Osteoblast (primary cell): ENCODE results near the gene GANAB. TPM values are rescaled to one million over a fixed set of nuclear protein-coding genes. Genes with fewer than 3 reads are reported as not detected.
A peak's percentile ranks its signal among the peaks of the same experiment; 100 is the strongest.

Source experiments
- DNase-seq: peaks from one replicate; pipeline ENCODE4 v3.0.0; 2011; ENCODE audit warnings: low spot score, mixed read lengths; ENCODE audit not compliant: insufficient read length; ENCODE audit errors: missing footprints
- H2AFZ ChIP-seq: 2 replicates; pipeline ENCODE4 v1.6.0; 2011; ENCODE audit warnings: mild to moderate bottlenecking, low read length
- H3K27ac ChIP-seq: 2 replicates; pipeline ENCODE4 v1.5.1; 2011; ENCODE audit warnings: mild to moderate bottlenecking, low read depth, low read length, moderate library complexity
- H3K27me3 ChIP-seq: 2 replicates; pipeline ENCODE4 v1.6.0; 2012; ENCODE audit warnings: mild to moderate bottlenecking, control low read depth, inconsistent platforms, low read length, moderate library complexity; ENCODE audit not compliant: insufficient read depth
- H3K36me3 ChIP-seq: 2 replicates; pipeline ENCODE4 v1.5.1; 2011; ENCODE audit warnings: mild to moderate bottlenecking, low read length, control low read depth, moderate library complexity; ENCODE audit not compliant: insufficient read depth
- H3K4me1 ChIP-seq: 2 replicates; pipeline ENCODE4 v1.5.1; 2011; ENCODE audit warnings: mild to moderate bottlenecking, low read length, control low read depth, moderate library complexity; ENCODE audit not compliant: insufficient read depth
- H3K4me2 ChIP-seq: 2 replicates; pipeline ENCODE4 v1.6.0; 2011; ENCODE audit warnings: mild to moderate bottlenecking, low read length; ENCODE audit not compliant: insufficient read depth
- H3K4me3 ChIP-seq: fragments of 200-600 bp; sonication (generic); 3 replicates; pipeline ENCODE4 v1.5.1; 2012; ENCODE audit warnings: mild to moderate bottlenecking, low read length, inconsistent platforms; ENCODE audit not compliant: insufficient read depth
- H3K79me2 ChIP-seq: 2 replicates; pipeline ENCODE4 v1.6.0; 2012; ENCODE audit warnings: mild to moderate bottlenecking, low read length, control low read depth, inconsistent platforms; ENCODE audit not compliant: insufficient read depth
- H3K9me3 ChIP-seq: 2 replicates; pipeline ENCODE4 v1.5.1; 2011; ENCODE audit warnings: low read depth, low read length, control low read depth
- H4K20me1 ChIP-seq: 2 replicates; pipeline ENCODE4 v1.6.0; 2012; ENCODE audit warnings: mild to moderate bottlenecking, low read length, control low read depth; ENCODE audit not compliant: insufficient read depth
- total RNA-seq: library from RNA; depleted of rRNA; stranded (reverse); fragments of >200 nt; gene quantifications from 2 replicates; pipeline ENCODE4 v1.2.3, GENCODE V29; 2012
- TF ChIP-seq, protein P1 (sequence below): IDR thresholded peaks from 2 replicates; pipeline ENCODE4 v1.5.1; 2011; ENCODE audit warnings: mild to moderate bottlenecking, low read depth, low read length, moderate library complexity; ENCODE audit errors: extremely low read depth

Gene GANAB
- total RNA-seq, 1 donor: 242 TPM

- Histone ChIP-seq H2AFZ (peak within 1 kb of the TSS; percentile 94), H3K9me3 (no peaks in the 10 kb centered on the region), H3K79me2 (peaks cover 11% of the 10 kb centered on the region), H3K4me2 (peak within 1 kb of the TSS; percentile 98), H3K36me3 (peaks cover 32% of the 10 kb centered on the region), H3K4me1 (peaks cover 11% of the 10 kb centered on the region), H4K20me1 (peaks cover 2% of the 10 kb centered on the region), H3K27me3 (no peaks in the 10 kb centered on the region), H3K27ac (peak within 1 kb of the TSS; percentile 83), H3K4me3 (peak within 1 kb of the TSS; percentile 92)
- peak; percentile 99 for DNase-seq
- TF ChIP-seq, protein P1, sequence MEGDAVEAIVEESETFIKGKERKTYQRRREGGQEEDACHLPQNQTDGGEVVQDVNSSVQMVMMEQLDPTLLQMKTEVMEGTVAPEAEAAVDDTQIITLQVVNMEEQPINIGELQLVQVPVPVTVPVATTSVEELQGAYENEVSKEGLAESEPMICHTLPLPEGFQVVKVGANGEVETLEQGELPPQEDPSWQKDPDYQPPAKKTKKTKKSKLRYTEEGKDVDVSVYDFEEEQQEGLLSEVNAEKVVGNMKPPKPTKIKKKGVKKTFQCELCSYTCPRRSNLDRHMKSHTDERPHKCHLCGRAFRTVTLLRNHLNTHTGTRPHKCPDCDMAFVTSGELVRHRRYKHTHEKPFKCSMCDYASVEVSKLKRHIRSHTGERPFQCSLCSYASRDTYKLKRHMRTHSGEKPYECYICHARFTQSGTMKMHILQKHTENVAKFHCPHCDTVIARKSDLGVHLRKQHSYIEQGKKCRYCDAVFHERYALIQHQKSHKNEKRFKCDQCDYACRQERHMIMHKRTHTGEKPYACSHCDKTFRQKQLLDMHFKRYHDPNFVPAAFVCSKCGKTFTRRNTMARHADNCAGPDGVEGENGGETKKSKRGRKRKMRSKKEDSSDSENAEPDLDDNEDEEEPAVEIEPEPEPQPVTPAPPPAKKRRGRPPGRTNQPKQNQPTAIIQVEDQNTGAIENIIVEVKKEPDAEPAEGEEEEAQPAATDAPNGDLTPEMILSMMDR: peak; percentile 55
Measured at GRCh38 chr11:62612366-62613290, 33.8 kb downstream of the GANAB start, which contains the start of the genes EML3 and ROM1. Gene EML3, minus strand, starts transcription at chr11:62612775. Its CDS starts 318 bp downstream, at chr11:62612457. Gene ROM1, plus strand, starts transcription at chr11:62613257. Its CDS starts 25 bp downstream, at chr11:62613282.

- TF ChIP-seq, protein P1: no peak
- Histone ChIP-seq H4K20me1 (peaks cover 2% of the 10 kb centered on the region), H2AFZ (peak overlapping the region; percentile 94), H3K4me3 (peak overlapping the region; percentile 92), H3K9me3 (no peaks in the 10 kb centered on the region), H3K27ac (peak overlapping the region; percentile 83), H3K79me2 (peaks cover 11% of the 10 kb centered on the region), H3K36me3 (peaks cover 32% of the 10 kb centered on the region), H3K4me1 (peaks cover 11% of the 10 kb centered on the region), H3K27me3 (no peaks in the 10 kb centered on the region), H3K4me2 (peak overlapping the region; percentile 98)
- peak; percentile 96 for DNase-seq
Measured at GRCh38 chr11:62611705-62612365, 34.6 kb downstream of the GANAB start.

DNA sequence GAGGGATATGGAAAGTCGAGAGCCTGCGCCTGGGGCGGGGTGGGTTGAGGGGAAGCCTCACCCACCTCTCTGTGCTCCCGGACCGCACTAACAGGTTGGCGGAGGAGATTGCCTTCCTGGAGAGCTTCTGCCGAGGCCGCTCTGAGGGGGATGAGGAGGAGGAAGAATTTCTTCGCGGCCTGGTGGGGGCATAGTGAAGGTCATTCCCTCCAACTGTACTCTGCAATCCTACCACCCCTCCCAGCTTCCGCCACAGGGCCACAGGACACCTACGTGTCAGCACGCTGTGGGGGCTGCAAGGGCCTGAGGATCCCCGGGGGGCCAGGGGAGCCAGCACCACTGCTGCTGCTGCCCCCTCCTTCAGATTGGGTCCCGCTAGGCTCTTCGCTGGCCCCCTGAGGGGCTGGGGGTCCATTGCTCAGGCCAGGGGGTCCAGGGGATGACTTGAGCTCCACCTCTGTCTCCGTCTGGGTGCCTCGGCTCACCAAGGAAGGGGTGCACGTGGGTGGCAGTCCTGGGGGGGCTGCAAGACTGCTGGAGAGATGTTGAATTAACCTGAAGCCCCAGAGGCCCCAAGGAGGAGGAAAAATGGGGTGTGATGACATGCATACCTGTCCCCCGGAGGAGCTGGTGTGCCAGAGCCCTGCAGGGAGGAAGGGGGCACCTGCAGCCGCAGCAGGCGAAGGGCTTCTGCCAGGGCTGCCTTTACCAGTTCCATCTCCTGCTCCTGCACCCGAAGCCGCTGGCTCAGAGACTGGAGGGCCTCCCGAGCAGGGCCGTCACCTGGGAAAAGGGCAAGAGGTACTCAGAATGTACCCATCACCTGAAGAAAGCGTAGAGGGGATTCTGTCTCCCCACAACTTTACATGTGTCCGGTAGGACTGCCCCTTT is 35.4 kb downstream of the GANAB start:
- Histone ChIP-seq H3K36me3 (peaks cover 30% of the 10 kb centered on the region), H4K20me1 (peaks cover 2% of the 10 kb centered on the region), H2AFZ (peak overlapping the region; percentile 94), H3K4me2 (peak overlapping the region; percentile 98), H3K27me3 (no peaks in the 10 kb centered on the region), H3K79me2 (peaks cover 11% of the 10 kb centered on the region), H3K4me3 (peak overlapping the region; percentile 92), H3K9me3 (no peaks in the 10 kb centered on the region), H3K4me1 (peaks cover 11% of the 10 kb centered on the region), H3K27ac (peak overlapping the region; percentile 83)
- no peak for DNase-seq
- TF ChIP-seq, protein P1: no peak
